ENCODE measurements around the gene PDK2.
"Not testable (repeated sequence)": the region's sequence is repeated elsewhere in the genome, so short reads cannot be mapped to it uniquely, and the experiment has no call there.

PDK2 gene

DNA sequence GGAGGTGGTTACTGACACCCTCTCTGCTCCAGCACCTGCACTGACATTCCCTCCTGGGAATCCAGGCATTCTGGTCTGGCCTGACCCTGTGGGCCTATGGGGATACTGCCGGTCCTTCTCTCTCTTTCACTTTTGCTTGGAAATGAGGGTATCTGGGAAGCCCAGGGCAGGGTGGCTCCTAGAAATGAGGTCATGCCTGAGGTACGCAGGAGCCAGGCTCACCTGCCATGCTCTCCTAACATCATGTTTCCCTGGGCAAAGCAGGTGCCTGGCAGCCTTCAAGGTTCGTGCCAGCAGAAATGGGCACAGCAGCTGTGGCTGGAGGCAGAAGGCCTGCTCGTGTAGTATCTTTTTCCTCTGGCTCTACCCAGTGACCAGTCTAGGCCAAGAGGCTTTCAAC lies 35.9 kb upstream of the PDK2 start:
- no peak for DNase-seq

DNA sequence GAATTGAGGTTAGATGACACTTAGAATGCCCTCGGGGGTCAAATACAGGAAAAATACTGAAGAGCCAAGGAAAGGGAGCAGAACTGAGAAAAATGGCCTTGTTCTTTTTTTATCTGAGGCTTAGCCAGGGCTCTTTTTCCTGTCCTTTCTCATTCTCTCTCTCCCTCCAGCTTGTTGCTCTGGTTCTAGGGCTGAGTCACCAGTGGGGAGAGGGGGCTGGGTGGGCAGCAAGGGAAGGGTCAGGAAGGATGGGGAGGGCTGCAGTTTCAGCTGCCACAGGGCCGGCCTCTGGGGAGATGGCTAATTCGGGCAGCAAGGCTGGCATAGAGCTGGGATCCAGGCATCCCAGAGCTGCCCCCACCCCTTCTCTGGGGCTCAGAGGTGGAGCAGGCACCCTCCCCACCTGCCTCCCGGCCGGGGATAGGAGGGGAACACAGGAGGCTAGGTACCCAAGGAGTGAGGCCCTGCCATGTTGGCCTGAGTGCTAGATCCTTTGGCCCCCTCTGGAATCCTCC lies 35.3 kb upstream of the PDK2 start:
- DNase-seq, result no peak

DNA sequence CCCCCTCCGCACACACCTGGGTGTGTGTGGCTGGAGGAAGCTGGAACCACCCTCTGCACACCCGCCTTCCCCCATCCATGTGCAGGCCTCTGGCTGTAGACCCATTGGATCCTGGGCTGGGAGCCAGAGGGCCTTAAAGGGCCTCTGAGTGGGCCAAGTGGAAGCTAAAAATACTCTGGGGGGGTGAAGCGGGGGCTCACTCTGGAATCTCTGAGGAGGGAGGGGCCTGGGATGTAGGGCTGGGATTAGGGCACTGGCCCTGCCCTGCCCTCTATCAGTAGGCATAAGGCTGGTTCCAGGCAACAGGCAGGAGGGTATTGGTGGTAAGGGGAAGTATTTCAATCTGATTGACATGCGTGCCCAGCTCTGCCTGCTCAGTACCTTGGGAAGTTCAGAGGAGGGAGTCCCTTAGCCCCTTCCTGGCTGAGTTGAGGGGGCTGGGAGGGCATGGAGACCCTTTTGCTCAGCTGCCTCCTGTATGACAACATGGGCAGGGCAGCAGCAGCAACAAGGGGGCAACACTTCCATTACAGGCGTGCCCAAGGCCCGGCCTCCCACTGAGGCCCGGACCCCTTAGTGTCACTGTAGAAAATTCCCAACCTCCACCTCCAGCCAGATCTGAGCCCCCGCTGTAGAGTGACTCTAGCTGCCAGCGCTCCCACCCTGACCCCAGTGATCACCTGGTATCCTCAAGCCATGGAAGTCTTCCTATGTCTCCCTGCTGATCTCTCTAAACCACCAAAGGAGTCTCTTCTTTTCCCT lies 34.0 kb upstream of the PDK2 start:
- DNase-seq, result no peak

DNA sequence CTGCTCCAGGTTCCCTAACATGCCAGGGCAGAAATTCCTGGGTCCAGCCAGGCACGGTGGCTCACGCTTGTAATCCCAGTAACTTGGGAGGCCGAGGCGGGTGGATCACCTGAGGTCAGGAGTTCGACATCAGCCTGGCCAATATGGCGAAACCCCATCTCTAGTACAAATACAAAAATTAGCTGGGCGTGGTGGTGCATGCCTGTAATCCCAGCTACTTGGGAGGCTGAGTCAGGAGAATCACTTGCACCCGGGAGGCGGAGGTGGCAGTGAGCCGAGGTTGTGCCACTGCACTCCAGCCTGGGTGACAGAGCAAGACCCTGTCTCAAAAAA lies 33.5 kb upstream of the PDK2 start:
- not testable (repeated sequence) for DNase-seq

DNA sequence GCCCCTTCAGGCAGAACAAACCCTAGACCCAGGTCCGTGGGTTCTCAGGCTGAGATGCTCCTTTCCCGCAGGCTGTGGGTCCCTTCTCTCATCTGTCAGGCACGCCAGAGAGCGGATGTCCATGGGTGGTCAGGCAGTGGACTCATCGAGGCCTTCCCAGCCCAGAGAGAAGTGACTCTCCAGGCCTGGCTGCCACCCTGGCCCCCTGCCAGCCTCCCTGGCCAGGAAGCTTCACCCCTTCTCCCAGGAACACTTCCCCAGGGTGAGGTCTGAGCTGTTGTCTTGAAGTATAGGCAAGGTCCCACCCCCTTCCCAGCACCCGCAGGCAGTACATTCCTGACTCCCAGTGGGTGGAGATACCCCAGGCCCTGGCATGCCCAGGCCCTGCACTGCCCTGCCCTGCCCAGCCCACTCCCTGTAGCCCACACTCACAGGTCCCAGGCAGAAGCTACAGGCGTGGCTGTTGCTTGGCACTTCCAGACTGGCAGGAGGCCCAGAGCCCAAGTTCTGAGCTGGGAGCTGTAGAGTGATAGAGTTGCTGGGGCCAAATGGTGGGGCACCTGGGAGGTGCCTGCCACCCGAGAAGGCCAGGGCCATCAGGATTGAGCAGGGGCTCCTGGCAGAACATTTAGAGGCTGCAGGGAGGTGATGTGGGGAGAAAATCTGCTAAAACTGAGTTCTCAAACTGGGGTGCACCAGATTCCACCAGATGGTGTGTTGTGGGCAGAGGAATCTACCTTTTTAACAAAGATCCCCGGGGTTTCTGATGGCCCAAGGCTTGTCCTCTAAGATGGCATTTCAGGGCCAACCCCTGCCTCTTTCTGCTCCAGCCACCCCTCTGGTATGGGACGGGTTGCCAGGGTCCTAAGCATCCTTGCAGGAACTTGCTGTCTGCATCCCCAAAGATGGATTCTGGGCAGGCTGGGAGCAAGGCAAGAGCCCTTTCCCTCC lies 32.6 kb upstream of the PDK2 start:
- no peak for DNase-seq

DNA sequence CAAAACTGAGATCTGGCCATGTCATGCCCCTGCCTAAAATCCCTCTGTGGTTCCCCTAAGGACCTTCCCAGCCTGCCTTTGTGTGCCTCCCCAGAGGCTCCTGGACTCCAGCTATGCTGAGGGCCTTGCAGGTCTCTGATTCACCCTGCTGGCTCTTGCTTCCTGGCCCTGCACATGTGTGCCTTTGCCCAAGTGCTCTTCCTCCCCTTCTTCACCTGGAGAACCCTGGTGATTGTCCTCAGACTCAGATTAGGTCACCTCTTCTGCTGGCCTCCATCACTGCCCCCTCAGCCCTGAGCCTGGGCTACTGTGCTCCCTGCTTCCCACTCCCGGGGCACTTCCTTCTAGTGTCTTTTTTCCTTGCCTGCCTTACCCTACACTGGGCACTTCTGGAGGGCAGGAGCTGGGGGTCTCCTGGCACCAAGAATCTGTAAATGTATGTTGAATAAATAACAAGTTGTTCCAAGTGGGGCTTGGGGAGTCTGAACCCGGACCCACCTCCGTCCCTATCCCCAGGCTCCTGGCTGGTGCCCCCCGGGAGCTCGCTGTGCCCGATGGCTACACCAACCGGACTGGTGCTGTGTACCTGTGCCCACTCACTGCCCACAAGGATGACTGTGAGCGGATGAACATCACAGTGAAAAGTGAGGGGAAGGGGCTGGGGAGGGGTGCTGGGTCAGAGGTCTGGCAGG lies 31.4 kb upstream of the PDK2 start:
- DNase-seq, result no peak

DNA sequence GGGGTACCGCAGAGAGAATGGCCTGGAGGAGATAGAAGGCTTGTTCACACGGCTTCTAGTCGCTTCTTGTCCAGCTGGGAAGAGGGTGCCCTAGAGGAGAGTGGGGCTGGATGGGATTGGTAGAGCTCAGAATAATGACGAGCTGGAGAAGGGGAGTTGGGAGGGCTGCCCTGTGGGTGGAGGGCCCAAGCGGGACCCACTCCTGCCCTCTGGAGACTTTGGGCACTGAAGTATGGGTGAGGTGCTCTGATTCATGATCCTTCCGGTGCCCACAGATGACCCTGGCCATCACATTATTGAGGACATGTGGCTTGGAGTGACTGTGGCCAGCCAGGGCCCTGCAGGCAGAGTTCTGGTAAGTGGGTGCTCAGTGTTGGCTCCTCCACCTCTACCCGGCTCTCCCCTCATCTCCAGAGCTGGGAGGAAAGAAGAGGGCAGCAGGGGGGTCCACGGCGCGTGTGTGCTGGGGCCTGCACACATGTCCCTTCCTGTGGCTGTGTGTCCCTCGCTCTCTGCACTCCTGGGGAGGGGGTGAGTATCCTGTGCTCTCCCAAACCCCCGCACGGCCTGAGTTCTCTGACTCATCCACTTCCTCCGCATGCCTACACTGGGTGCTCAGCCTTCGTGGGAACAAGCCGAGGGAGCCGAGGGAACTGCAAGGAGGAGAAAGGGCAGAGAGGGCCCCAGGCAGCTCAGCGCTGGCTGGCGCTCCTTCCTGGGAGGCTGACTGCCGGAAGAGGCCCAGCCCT lies 30.7 kb upstream of the PDK2 start:
- no peak for DNase-seq

DNA sequence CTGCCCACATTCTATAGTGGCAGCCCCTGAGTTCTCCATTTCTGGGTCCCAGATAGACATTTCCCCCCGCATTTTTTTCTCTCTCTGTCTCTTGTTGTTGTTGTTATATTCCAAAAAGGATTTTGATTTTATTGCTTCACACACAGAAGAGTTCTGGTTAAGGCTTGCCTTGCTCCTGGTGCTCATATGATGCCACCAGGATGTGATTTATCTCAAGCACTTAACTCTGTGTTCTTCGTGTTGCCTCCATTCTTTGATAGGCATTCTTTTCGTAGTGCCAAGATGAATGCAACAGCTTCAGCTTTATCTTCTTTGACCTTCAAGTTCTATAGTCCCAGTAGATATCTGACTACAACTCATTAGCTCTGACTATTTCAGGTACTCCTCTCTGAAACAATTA lies 30.1 kb upstream of the PDK2 start:
- no peak for DNase-seq

DNA sequence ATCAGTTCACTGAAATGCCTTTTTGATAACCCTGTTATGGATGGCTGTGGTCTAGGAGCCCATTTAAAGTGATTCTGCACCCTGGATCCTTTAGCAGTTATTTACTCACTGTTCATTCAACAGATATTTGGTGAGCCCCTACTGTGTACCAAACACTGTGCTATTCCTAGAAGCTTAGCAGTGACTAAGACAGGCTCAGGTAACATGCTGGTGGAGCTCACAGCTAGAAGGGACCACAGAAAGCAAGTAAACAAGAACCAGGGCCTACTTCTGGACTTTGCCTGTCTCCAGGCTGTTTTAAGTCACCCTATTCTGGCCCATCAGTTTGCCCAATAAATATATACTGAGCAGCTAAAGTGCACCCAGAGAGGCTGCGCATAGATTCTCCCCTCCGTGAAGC lies 28.2 kb upstream of the PDK2 start:
- no peak for DNase-seq

DNA sequence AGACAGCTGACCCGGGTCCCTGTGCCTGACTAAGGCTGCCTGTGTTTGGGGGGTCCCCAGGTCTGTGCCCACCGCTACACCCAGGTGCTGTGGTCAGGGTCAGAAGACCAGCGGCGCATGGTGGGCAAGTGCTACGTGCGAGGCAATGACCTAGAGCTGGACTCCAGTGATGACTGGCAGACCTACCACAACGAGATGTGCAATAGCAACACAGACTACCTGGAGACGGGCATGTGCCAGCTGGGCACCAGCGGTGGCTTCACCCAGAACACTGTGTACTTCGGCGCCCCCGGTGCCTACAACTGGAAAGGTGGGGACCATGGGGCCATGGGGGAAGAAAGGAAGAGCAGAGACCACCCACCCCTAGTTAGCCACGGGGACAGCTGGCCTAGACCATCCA lies 27.2 kb upstream of the PDK2 start:
- no peak for DNase-seq

DNA sequence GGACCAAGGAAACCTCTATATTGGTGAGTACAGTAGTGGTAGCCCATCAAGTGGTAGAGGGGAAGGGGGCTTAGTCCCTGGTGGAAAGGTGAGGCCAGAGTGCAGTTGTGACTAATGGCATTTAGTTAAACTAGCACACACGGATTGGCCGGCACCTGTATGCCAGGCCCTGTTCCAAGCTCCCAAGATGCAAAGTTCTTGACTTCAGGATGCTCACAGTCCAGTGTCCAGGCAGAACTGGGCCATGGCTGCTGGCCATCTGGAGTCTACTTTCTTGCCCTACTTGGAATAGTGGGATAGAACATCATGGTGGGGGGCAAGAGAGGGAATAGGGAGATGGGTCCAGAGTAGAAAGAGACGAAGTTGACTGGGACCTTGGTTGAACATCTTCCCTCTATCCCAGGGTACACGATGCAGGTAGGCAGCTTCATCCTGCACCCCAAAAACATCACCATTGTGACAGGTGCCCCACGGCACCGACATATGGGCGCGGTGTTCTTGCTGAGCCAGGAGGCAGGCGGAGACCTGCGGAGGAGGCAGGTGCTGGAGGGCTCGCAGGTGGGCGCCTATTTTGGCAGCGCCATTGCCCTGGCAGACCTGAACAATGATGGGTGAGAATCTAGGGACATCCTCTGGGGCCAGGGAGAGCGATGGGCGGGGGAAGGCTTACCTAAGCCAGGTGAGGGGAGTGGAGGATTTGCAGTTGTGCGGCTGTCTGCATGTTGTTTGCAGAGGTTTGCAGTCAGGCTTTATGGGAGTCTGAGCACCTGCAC lies 24.1 kb upstream of the PDK2 start:
- DNase-seq, result no peak

DNA sequence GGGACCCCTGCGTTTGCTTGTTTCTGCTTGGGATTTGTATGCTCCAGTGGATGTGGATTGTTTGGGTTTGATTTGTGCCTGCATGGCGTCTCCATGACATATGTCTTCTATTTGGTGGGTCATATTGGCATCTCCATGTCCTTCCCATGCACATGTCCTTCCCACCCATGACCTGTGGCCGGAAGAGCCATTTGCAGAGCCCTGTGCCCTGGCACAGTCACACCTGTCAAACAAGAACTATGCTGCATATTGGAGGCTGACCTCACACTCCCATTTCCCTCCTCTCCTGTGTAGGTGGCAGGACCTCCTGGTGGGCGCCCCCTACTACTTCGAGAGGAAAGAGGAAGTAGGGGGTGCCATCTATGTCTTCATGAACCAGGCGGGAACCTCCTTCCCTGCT lies 23.5 kb upstream of the PDK2 start:
- no peak for DNase-seq

DNA sequence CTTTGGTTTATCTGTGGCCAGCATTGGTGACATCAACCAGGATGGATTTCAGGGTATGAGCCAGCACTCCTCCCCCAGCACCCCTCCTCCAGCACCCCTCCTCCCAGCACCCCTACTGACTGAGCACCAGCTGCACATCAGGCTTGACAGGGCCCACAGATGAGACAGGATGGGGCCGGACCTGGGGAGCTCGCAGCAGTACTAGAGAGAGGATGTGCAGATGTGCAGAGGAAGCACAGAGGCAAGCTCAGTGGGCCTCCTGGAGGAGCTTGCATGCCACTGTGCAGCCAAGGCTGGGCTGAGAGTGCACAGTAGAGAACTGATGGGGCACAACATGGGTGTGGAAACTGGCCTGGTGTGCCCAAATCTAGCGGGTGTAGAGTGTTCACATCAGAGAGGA lies 23.0 kb upstream of the PDK2 start:
- no peak for DNase-seq

DNA sequence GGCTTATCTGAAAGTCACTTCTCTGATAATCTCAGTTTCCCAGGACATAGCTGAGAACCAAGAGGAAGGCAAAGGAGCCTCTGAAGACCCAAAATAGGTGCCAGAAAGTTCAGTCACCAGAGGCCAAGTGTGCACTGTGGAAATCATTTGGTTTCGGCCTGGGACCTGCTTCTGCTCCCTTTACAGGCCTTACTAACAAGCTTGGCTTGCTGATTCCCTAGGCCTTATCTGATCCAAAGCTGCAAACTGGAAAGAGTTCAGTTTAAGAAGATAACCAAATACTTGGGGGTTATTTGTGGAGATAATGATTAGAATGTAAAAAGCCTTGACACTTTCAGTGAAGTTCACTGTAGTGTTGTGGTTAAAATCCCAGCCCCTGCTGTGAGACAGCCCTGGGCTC lies 22.2 kb upstream of the PDK2 start:
- DNase-seq, result no peak

DNA sequence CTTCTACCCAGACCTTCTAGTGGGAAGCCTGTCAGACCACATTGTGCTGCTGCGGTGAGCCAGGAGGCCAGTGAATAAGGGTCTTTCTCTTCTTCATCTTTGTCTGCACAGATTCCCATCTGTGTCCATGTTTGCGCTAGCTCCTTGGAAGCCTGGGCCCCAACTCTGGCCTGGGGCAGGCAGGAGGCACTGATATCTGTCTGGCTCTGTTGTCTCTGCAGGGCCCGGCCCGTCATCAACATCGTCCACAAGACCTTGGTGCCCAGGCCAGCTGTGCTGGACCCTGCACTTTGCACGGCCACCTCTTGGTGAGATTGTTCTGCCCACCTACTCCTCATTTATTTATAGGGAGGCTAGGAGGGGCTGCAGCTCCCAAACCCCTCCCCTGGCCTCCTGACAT lies 20.9 kb upstream of the PDK2 start:
- no peak for DNase-seq

DNA sequence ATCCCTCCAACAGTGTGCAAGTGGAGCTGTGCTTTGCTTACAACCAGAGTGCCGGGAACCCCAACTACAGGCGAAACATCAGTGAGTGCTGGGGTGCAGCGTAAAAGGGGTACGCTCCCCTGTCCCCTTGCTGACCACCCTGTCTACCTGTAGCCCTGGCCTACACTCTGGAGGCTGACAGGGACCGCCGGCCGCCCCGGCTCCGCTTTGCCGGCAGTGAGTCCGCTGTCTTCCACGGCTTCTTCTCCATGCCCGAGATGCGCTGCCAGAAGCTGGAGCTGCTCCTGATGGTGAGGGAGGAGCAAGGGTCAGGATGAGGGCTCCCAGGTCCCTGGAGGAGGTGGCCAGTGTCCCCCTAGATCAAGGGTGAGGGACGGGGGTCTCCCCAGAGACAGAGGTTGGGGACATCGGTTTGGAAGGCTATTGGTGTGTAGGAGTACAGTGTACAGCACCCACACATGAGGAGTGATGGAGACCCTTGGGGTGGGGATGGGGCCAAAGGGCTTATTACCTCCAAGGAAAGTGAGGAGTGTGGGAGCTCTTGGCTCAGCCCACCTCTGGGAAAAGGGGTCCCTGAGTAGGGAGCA lies 19.6 kb upstream of the PDK2 start:
- no peak for DNase-seq

DNA sequence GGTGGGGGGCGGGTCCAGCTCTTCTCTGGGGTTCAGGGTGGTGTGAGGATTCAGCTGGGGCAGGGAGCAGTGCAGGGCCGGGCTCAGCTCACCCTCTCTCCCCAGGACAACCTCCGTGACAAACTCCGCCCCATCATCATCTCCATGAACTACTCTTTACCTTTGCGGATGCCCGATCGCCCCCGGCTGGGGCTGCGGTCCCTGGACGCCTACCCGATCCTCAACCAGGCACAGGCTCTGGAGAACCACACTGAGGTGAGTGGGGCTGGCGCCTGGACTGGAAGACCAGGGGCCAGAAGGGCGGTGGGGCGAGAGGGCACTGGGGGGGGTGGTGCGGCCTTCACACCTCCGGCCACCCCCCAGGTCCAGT lies 18.9 kb upstream of the PDK2 start:
- DNase-seq, result no peak

DNA sequence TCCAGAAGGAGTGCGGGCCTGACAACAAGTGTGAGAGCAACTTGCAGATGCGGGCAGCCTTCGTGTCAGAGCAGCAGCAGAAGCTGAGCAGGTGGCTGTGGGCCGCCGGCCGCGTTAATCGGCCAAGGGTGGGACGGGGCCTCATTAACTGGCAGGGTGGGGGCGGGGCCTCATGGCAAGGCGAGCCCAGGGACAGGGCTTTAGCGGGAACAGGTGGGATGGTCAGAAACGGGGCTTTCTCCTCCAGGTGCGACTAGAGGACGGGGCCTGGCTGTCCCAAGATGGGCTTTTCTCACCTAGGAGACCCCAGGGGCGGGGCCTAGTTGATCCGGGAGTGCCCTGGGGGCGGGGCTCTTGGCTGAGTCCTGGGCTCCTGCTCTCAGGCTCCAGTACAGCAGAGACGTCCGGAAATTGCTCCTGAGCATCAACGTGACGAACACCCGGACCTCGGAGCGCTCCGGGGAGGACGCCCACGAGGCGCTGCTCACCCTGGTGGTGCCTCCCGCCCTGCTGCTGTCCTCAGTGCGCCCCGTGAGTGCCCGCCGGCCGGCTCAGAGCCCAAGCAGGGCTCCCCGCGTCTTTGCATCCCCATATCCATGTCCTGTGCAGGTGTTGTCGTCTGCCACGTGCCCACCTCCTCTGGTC lies 18.4 kb upstream of the PDK2 start:
- no peak for DNase-seq

DNA sequence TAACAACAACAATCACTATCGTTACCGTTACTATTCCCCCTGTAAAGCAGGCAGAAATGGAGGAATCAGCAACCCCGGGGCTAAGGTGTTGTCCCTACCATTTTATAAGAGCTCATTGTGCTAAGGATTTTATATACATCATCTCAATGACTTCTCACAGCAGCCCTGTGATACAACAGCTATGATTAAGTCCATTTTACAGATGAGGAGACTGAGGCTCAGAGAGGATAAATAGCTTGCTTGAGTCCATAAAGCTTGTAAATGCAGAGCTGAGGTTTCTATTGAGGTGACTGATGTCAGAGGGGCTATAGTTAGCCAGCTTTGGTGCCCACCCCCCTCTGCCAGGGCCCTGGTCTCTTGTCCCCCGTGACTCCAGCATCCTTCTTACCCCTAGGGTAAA lies 16.7 kb upstream of the PDK2 start:
- DNase-seq, result no peak

DNA sequence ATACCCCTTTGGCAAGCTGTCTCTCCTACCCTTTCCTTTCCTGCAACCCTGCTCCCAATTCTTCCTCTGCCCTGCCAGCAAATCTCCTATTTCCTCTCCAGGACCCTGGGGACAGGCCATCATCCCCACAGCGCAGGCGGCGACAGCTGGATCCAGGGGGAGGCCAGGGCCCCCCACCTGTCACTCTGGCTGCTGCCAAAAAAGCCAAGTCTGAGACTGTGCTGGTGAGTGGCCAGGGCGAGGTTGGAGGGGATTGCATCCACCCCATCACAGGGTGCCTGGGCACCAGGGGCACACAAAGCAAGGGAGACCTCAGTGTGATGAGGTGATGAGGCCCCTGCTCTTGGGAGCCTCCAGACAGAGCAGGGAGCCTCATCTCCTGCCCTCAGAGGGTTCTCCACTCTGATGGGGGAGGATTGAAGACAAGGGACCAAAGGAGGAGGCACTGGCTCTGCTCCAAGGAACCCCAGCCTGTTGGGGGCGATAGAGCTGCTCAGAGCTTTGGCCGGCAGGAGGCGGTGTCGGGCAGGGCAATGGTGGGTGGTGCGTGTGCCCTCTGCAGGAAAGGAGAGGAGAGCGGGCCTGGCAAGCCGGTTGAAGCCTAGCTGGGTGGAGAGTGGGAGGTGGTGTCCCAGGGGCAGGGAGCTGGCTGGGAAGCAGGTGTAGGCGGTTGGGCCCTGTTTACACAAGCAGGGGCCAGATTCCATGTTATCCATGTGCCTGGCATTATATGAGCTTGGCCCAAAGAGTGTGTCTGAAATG lies 15.6 kb upstream of the PDK2 start:
- DNase-seq, result no peak

Data from activated gamma-delta T cell treated with Interleukin-2 at 50 U/mL for 16 hours (primary cell).